ENCODE data around the gene HOXC13.

Gene HOXC13

GRCh38 chr12:53937596-53938325, 870 bp upstream of the HOXC13 start:
- no peak for DNase-seq (ENCODE audit: low read depth in 1 of 2, low spot score in 1 of 2)

DNA sequence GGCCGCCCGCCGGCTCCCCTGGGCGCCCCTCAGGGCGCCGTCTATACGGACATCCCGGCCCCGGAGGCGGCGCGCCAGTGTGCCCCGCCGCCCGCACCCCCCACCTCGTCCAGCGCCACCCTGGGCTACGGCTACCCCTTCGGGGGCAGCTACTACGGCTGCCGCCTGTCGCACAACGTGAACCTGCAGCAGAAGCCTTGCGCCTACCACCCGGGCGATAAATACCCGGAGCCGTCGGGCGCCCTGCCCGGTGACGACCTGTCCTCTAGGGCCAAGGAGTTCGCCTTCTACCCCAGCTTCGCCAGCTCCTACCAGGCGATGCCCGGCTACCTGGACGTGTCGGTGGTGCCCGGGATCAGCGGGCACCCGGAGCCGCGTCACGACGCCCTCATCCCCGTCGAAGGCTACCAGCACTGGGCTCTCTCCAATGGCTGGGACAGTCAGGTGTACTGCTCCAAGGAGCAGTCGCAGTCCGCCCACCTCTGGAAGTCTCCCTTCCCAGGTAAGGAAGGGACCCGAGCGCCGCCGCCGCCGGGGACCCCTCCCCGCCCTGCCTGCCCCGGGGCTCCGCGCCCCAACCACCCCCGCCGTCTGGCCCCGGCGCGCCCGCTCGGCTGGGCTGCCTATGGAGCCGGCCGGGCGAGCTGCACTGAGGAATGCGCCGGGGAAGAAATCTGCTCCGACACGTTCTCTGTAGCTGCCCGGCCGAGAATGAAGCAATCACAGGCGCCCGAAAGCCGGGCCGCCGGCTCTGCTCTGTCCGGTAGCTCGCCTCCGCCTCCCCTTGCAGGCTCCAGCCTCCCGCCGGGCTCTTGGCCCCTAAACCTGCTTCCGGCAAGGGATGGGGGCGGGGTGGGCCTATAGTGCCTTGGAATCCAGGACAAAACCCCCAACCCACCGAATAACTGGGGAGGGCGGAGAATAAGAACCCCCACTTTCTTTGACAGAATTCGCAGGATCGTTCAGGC, 794 bp downstream of the HOXC13 start:
- DNase-seq (ENCODE audit: low read depth in 1 of 2, low spot score in 1 of 2) = no peak

GRCh38 chr12:53940443-53941014, 1.9 kb downstream of the HOXC13 start:
- DNase-seq (ENCODE audit: low read depth in 1 of 2, low spot score in 1 of 2) = no peak

DNA sequence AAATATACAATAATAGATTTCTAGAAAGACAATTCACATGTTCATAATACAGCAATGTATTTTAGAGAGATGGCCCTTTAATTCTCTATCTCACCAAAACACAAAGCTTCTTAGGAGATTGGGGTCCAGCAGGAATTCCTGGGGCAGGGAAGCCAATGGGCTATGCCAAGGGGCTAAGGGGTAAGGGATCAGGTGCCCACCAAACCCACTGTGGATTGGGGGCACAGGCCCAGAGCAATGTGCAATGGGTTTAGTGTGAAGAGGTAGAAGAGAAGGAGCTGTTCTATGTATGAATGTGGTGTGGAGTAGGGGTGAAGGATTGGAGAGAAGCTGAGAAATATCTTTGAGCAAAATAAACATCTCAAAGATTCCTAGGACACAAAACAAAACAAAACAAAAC, 2.6 kb downstream of the HOXC13 start:
- no peak for DNase-seq (ENCODE audit: low read depth in 1 of 2, low spot score in 1 of 2)

GRCh38 chr12:53941750-53942149, 3.1 kb downstream of the HOXC13 start:
- DNase-seq (ENCODE audit: low read depth in 1 of 2, low spot score in 1 of 2) = no peak

- no peak for DNase-seq (ENCODE audit: low read depth in 1 of 2, low spot score in 1 of 2)
Observed at GRCh38 chr12:53942467-53942997, 3.9 kb downstream of the HOXC13 start.

DNA sequence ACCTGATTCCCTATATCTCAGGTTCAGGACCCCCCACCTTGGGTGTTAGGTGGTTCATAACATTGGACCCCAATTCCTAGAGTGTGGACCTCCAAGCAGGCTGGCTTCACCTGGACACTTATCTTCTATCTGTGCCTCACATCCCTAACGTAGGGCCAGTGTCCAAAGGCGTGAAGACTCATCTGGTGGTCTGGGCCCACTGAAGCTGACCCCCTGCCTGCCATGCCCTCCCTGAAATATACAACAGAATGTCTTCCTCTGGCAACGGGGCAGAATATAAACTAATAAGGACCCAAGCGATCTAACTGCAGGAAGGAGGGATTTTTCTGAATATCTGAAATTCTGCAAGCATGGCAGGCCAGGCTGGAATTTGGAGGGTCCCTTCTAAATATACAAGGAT, 5.6 kb downstream of the HOXC13 start:
- DNase-seq (ENCODE audit: low read depth in 1 of 2, low spot score in 1 of 2) = no peak

DNA sequence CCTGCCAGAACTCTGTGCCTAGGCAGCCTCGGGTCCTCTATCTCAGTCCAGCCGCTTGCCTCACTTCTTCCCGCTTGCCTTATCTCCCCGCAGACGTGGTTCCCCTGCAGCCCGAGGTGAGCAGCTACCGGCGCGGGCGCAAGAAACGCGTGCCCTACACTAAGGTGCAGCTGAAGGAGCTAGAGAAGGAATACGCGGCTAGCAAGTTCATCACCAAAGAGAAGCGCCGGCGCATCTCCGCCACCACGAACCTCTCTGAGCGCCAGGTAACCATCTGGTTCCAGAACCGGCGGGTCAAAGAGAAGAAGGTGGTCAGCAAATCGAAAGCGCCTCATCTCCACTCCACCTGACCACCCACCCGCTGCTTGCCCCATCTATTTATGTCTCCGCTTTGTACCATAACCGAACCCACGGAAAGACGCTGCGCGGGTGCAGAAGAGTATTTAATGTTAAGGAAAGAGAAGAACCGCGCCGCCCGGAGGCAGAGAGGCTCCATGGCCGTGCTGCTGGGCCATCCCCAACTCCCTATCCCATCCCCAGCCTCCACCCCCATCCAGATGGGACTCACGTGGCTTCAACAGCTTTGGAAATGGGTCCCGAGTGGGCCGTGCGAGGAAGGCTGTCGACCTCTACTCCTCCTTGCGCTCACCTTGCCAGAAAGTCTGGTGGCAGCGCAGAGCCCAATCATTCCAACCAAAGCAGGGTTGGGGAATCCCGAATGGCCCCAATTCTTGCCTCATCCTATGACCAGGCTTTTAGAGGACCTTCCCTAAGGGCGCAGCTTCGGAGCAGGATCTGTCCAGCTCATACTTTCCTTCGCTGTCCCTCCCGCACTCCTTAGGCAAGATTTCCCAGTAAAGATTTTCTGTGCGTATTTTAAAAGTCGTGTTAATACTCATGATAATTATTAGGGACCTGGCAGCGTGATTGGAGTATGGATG, 6.5 kb downstream of the HOXC13 start:
- DNase-seq (ENCODE audit: low read depth in 1 of 2, low spot score in 1 of 2) = no peak

- no peak for DNase-seq (ENCODE audit: low read depth in 1 of 2, low spot score in 1 of 2)
Observed at GRCh38 chr12:53947743-53948142, 9.1 kb downstream of the HOXC13 start.

DNA sequence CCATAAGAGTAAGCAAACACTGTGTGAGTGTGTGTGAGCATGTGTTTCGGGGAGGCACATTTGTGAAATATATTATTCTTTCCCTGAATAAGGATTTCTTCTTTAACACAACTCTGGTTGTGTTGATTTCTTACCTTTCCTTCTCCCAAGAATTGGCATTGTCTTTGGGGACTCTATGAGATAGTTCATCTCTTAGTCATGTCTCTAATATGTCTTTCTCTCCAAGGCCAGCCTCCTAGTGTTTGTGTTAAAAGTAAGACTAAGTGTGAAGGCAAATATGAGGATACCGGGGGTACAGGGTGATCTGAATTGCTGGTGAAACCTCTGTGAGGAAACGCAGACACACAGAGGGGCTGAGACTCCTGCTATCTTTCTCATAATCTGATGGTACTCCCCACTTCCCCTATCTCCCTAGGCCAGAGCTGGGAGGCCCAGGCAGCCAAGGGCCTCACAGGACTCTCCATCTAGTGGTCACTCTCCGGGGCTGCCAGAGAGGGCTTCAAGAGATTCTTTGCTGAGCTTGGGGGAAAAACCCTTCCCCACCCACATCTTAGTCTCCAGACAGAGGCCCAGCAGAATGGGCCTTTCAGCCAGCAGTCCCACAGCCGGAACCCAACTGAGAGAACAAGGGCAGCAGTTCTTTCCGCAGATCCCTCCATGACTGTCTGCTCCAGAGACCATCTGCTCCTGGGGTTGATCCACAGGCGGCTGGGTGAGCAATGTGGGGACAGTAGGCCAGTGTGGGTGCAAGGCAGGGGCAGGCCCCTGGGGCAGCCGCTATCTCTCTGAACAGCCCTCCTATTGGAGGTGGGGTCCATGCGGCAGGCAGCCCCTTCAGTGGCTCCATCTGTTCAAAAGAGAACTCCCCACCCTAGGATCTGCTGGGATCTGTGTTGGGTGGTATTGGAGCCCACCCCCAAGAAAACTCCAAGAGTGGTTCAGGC, 10.3 kb downstream of the HOXC13 start:
- DNase-seq (ENCODE audit: low read depth in 1 of 2, low spot score in 1 of 2) = no peak

DNA sequence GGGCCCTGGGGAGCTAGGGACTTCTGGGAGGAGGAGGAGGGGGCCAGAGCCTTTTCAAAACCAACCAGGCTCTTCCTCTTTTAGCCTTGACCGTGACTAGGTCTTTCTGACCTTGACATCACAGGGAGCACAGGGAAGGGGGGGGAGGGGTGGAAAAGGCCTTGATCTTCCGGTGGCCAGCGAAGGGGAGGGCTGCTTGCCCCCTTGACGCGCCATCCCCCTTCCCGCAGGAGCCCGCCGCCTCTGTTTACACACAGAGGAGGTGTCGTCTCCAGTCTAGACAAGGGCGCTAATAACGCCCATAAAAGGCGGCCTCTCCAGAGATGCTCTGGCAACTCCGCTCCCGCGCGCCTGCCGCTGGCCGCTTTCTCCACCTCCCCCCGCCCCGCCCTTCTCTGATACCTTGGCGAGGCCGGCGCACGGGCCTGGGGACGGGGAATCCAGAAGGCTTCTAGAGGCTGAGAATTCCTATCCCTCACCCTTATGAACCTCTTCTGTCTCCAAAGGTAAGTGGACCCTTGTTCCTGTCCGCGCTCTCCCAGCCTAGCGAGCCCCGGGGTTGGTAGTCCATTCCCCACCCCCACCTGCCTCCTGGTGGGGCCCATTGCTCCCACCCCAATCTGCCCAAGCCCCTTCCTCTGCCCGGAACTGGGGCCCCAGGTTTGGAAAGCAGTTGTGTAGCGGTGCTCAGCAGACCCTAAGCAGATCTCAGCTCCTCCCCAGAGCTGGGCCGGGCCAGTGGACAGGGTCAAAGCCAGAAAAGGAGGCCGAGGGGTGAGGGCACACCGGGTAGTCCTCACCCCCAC, 11.2 kb downstream of the HOXC13 start:
- DNase-seq (ENCODE audit: low read depth in 1 of 2, low spot score in 1 of 2) = no peak

DNA sequence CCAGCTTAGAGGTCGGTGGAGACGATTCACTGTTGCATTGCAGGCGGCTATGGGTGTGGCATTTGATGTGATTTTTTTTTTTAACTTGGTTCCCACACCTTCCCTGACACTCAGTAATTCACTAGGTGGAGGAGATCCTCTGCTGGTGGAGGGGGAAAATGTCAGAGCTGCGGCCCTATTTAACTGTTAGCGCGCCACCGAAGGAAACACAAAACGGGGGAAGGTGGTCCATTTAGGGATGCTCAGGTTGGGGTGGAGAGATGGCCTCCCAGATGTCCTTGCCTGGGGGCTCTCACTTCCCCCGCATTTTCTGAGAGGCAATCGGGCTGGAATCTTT, 11.8 kb downstream of the HOXC13 start:
- no peak for DNase-seq (ENCODE audit: low read depth in 1 of 2, low spot score in 1 of 2)

- DNase-seq (ENCODE audit: low read depth in 1 of 2, low spot score in 1 of 2) = no peak
Observed at GRCh38 chr12:53950789-53951576, 12.4 kb downstream of the HOXC13 start.

DNA sequence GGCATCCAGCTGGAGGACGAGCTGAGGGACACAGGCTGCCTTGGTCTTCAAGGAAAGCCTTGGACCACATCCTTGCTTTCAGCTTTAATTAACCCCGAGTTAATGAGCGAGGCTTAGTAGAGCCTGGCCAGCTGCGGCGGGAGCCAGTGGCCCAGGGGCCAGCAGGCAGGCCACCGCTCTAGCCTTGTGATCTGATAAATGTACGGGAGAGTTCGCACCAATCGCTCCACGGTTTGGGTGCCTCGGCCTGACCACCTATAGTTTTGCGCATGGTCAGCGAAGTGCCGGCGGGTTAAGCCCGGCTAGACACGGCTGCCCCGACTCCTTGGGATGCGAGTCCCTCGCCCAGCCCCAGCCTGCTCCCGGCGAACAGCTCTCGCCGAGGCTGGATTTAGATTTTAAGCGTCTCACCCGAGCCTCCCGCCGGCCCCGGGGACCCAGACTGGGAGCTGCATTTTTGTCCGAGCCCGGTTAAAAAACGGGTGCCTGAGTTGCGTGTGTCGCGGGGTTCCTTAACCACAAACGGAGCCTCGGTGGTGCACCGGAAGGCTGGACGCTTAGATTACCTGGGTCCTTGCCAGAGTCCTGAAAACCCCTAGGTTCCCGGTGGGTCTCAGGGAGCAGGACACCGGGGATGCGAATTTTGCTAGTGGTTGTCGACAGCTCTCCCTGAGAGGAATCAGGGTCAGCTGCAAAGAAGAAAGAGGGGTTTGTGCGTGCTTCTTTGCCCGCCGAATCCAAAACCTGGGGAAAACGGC, 13.1 kb downstream of the HOXC13 start:
- DNase-seq (ENCODE audit: low read depth in 1 of 2, low spot score in 1 of 2) = no peak

DNA sequence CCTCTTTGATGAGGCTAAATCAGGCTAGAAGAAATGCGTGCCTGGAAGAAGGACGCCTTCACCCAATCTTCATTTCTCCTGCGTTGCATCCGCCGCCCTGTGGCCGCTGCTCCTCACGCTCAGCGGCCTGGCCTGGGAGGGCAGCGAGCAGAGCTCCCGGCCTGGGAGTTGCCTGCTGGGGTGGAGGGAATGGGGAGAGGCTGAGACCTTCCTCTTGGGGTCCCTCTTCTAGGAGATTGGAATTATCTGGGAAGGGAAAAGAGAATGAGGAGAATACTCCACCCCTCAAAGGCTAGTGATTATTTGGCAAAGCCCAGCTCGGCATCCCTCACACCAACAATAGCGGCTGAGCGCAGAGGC, 13.7 kb downstream of the HOXC13 start:
- no peak for DNase-seq (ENCODE audit: low read depth in 1 of 2, low spot score in 1 of 2)

- DNase-seq (ENCODE audit: low read depth in 1 of 2, low spot score in 1 of 2) = no peak
Observed at GRCh38 chr12:53952871-53953734, 14.5 kb downstream of the HOXC13 start.
